ENCODE results near the gene VWA8. TPM values are rescaled to one million over a fixed set of nuclear protein-coding genes. Genes with fewer than 3 reads are reported as not detected.

Gene VWA8
- total and polyA plus RNA-seq, 2 of the 13 experiments (the other 11 are each of a cell fraction or from before 2014, with no cell fraction given) = 9.1 to 17.3 TPM

DNA sequence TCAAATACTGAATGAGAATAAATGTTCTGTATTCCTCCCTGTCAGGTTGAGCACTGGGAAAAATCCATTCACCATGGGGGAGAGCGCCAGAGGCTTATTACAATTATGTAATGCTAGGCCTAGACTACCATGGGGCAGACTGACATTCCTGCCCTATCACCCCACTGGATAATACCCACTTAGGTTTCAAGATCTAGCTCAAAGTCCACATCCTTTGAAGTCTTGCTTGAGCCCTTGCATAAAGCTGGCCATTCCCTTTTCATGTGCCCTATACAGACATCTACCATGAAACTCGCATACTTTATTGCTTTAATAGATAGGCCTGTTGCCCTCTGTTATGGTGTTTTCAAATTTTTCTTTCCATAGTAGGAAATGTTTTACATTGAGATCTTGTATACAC lies 354.3 kb downstream of the VWA8 start (continued):
- TF ChIP-seq KDM6A (CRISPR knock-in tag; IDR thresholded peaks at IDR 0.05; ENCODE audit: low read depth) = 0 out of 2 replicates have a peak, but pooled peaks have one; percentile 50
- no peak for TF ChIP-seq ZNF264 (CRISPR knock-in tag; IDR thresholded peaks at IDR 0.05)
- TF ChIP-seq ZMAT3 (CRISPR knock-in tag; conservative IDR thresholded peaks at IDR 0.05) = no peak
- no peak for TF ChIP-seq KLF16 (CRISPR knock-in tag; IDR thresholded peaks at IDR 0.05)
- TF ChIP-seq GPN1 (CRISPR knock-in tag; IDR thresholded peaks at IDR 0.05; ENCODE audit: borderline replicate concordance) = no peak
- no peak for TF ChIP-seq BORCS8-MEF2B (CRISPR knock-in tag; IDR thresholded peaks at IDR 0.05)
- TF ChIP-seq NR2F1 (CRISPR knock-in tag; IDR thresholded peaks at IDR 0.05) = peak; percentile 59 to 63; a peak in 2 of 4 replicates
- TF ChIP-seq ZBTB42 (CRISPR knock-in tag; IDR thresholded peaks at IDR 0.05) = no peak
- TF ChIP-seq SMAD1 (CRISPR knock-in tag; IDR thresholded peaks at IDR 0.05; ENCODE audit: borderline replicate concordance, low read depth) = no peak
- no peak for TF ChIP-seq MEIS2 (CRISPR knock-in tag; IDR thresholded peaks at IDR 0.05)
- TF ChIP-seq AHDC1 (CRISPR knock-in tag; IDR thresholded peaks at IDR 0.05; ENCODE audit: borderline replicate concordance) = 0 out of 2 replicates have a peak, but pooled peaks have one; percentile 27
- no peak for TF ChIP-seq ZNF382 (CRISPR knock-in tag; IDR thresholded peaks at IDR 0.05; ENCODE audit: borderline replicate concordance)
- no peak for TF ChIP-seq NFATC3 (CRISPR knock-in tag; IDR thresholded peaks at IDR 0.05)
- TF ChIP-seq NFYB (CRISPR knock-in tag; IDR thresholded peaks at IDR 0.05) = no peak
- no peak for TF ChIP-seq SNAI1 (CRISPR knock-in tag; IDR thresholded peaks at IDR 0.05; ENCODE audit: borderline replicate concordance)
- TF ChIP-seq ZNF33A (CRISPR knock-in tag; IDR thresholded peaks at IDR 0.05; ENCODE audit: borderline replicate concordance) = no peak
- peak; percentile 44; the same call in 1 of the 2 replicates for TF ChIP-seq FOXO1 (CRISPR knock-in tag; IDR thresholded peaks at IDR 0.05)
- TF ChIP-seq U2AF1 (optimal IDR thresholded peaks at IDR 0.05; ENCODE audit: low read depth, low read length) = no peak
- TF ChIP-seq FOXM1 (CRISPR knock-in tag; IDR thresholded peaks at IDR 0.05) = no peak
- TF ChIP-seq ZNF83 (CRISPR knock-in tag; IDR thresholded peaks at IDR 0.05; ENCODE audit: borderline replicate concordance) = no peak
- no peak for TF ChIP-seq SAFB2 (CRISPR knock-in tag; IDR thresholded peaks at IDR 0.05; ENCODE audit: borderline replicate concordance, low read depth)
- TF ChIP-seq ZNF546 (CRISPR knock-in tag; conservative IDR thresholded peaks at IDR 0.05) = no peak
- no peak for TF ChIP-seq ZNF326 (CRISPR knock-in tag; IDR thresholded peaks at IDR 0.05; ENCODE audit: borderline replicate concordance)
- no peak for TF ChIP-seq RXRA (CRISPR knock-in tag; IDR thresholded peaks at IDR 0.05)
- no peak for TF ChIP-seq ZNF629 (CRISPR knock-in tag; conservative IDR thresholded peaks at IDR 0.05)
- TF ChIP-seq ZBTB38 (CRISPR knock-in tag; IDR thresholded peaks at IDR 0.05) = no peak
